ENCODE data around the gene SYNJ2. TPM values are rescaled to one million over a fixed set of nuclear protein-coding genes. Genes with fewer than 3 reads are reported as not detected.

SYNJ2 gene
- total RNA-seq, 1 experiment from 2014 or later: 45.0 TPM

DNA sequence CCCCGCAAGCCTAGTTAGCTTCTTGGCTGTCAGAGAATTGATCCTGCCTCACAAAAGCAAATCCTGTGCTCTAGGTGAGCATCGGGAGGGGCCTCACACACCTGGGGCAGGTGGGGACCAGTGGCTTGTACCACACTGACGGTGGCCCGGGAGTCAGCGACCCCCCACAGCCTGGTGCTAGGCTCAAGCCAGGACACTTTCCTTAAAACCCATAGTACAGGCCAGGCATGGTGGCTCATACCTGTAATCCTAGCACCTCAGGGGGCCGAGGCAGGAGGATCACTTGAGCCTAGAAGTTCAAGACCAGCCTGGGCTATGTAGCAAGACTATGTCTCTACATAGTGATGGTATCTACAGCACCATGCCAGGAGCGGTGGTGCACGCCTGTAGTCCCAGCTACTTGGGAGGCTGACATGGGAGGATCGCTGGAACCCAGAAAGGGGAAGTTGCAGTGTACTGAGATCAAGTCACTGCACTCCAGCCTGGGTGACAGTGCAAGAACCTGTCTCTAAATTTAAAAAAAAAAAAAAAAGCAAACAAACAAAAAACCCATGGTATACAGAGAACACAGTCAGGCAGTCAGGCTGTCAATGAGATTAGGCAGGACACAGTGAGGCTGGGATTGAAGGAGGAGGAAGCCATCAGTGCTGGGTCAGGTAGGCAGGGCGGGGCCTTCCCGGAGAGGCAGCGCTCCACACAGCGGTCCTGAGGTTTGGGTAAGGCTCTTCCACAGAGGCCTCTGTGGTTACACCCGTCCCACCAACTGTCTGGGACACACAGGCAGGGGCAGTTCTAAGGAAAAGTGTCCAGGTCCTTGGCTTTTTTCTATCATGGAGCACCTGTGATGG is 41.3 kb downstream of the SYNJ2 start:
- BruUV-seq (replicated peaks): no TSS peak
- POLR2A ChIA-PET: no interaction called here
- Histone ChIP-seq H3K4me3 (ENCODE audit: low read depth, low read length) (no peak overlapping the region), H3K4me1 (peaks cover 10% of the 10 kb centered on the region), H3K36me3 (ENCODE audit: control insufficient read depth, insufficient read depth, low read length) (peaks cover 1% of the 10 kb centered on the region; the same call in 1 of the 2 replicates), H3K27me3 (replicated peaks; ENCODE audit: control insufficient read depth, insufficient read depth, low read length) (no peaks in the 10 kb centered on the region), H3K9me3 (no peaks in the 10 kb centered on the region)
- TF ChIP-seq CTCF (IDR thresholded peaks at IDR 0.05; ENCODE audit: insufficient read depth in 1 of 2, low read depth in 1 of 2, low read length in 1 of 2, severe bottlenecking in 1 of 2, unreplicated experiment in 1 of 2): no peak
- no peaks in the 10 kb centered on the region for H3K27me3 Mint-ChIP-seq (ENCODE audit: insufficient read depth, unreplicated experiment)
- intact Hi-C loops (cut with micrococcal nuclease; ENCODE audit: unreplicated experiment): no loop called here
- no peaks in the 10 kb centered on the region for H3K9me3 Mint-ChIP-seq (ENCODE audit: unreplicated experiment)
- no peak overlapping the region for H3K4me3 Mint-ChIP-seq (ENCODE audit: unreplicated experiment)
- H3K27ac Mint-ChIP-seq (ENCODE audit: unreplicated experiment): no peak overlapping the region
- no peak for DNase-seq
- CTCF ChIA-PET: no interaction called here
- H3K36me3 Mint-ChIP-seq (ENCODE audit: insufficient read depth, unreplicated experiment): peaks cover 45% of the 10 kb centered on the region
- peaks cover 15% of the 10 kb centered on the region for H3K4me1 Mint-ChIP-seq (ENCODE audit: low read depth, unreplicated experiment)

DNA sequence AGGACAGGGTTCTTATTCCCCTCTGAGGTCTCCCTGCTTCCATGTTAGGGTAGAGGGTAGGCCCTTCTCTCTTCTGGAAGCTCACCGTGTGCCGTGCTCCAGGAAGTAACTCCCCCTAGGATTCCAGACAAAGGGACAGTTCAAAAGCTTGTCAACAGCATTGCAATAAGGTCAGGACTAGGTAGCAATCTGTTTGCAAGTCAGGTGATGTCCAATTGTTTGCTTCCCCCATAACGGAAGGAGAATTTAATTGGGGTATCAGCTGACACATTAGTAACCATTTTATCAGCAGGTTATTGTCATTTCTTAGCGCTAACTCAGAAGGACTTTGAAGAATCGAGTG is 41.9 kb downstream of the SYNJ2 start:
- H3K36me3 Mint-ChIP-seq (ENCODE audit: insufficient read depth, unreplicated experiment): peaks cover 40% of the 10 kb centered on the region
- H3K4me3 ChIP-seq (ENCODE audit: low read depth, low read length): no peak overlapping the region
- no peaks in the 10 kb centered on the region for H3K27me3 Mint-ChIP-seq (ENCODE audit: insufficient read depth, unreplicated experiment)
- no peak for TF ChIP-seq CTCF (IDR thresholded peaks at IDR 0.05; ENCODE audit: insufficient read depth in 1 of 2, low read depth in 1 of 2, low read length in 1 of 2, severe bottlenecking in 1 of 2, unreplicated experiment in 1 of 2)
- intact Hi-C loops (cut with micrococcal nuclease; ENCODE audit: unreplicated experiment): no loop called here
- H3K9me3 Mint-ChIP-seq (ENCODE audit: unreplicated experiment): no peaks in the 10 kb centered on the region
- no peaks in the 10 kb centered on the region for H3K9me3 ChIP-seq
- no peak for DNase-seq
- H3K4me1 ChIP-seq: peaks cover 10% of the 10 kb centered on the region
- CTCF ChIA-PET: no interaction called here
- peaks cover 1% of the 10 kb centered on the region; the same call in 1 of the 2 replicates for H3K36me3 ChIP-seq (ENCODE audit: control insufficient read depth, insufficient read depth, low read length)
- POLR2A ChIA-PET: no interaction called here
- H3K27me3 ChIP-seq (replicated peaks; ENCODE audit: control insufficient read depth, insufficient read depth, low read length): no peaks in the 10 kb centered on the region
- no peak overlapping the region for H3K4me3 Mint-ChIP-seq (ENCODE audit: unreplicated experiment)
- peaks cover 15% of the 10 kb centered on the region for H3K4me1 Mint-ChIP-seq (ENCODE audit: low read depth, unreplicated experiment)
- BruUV-seq (replicated peaks): no TSS peak
- H3K27ac Mint-ChIP-seq (ENCODE audit: unreplicated experiment): no peak overlapping the region

GRCh38 chr6:158024566-158025297 is 43.1 kb downstream of the SYNJ2 start:
- no peaks in the 10 kb centered on the region for H3K9me3 Mint-ChIP-seq (ENCODE audit: unreplicated experiment)
- peaks cover 34% of the 10 kb centered on the region for H3K36me3 Mint-ChIP-seq (ENCODE audit: insufficient read depth, unreplicated experiment)
- no peaks in the 10 kb centered on the region for H3K27me3 ChIP-seq (replicated peaks; ENCODE audit: control insufficient read depth, insufficient read depth, low read length)
- no peak for TF ChIP-seq CTCF (IDR thresholded peaks at IDR 0.05; ENCODE audit: insufficient read depth in 1 of 2, low read depth in 1 of 2, low read length in 1 of 2, severe bottlenecking in 1 of 2, unreplicated experiment in 1 of 2)
- intact Hi-C loops (cut with micrococcal nuclease; ENCODE audit: unreplicated experiment): no loop called here
- no peak overlapping the region for H3K4me3 ChIP-seq (ENCODE audit: low read depth, low read length)
- no peak for DNase-seq
- H3K27me3 Mint-ChIP-seq (ENCODE audit: insufficient read depth, unreplicated experiment): no peaks in the 10 kb centered on the region
- peak overlapping the region; percentile 38 for H3K27ac Mint-ChIP-seq (ENCODE audit: unreplicated experiment)
- ChIA-PET POLR2A (no interaction called here), CTCF (no interaction called here)
- H3K4me1 ChIP-seq: peaks cover 10% of the 10 kb centered on the region
- peaks cover 15% of the 10 kb centered on the region for H3K4me1 Mint-ChIP-seq (ENCODE audit: low read depth, unreplicated experiment)
- BruUV-seq (replicated peaks): no TSS peak
- H3K36me3 ChIP-seq (ENCODE audit: control insufficient read depth, insufficient read depth, low read length): peaks cover 1% of the 10 kb centered on the region; the same call in 1 of the 2 replicates
- no peak overlapping the region for H3K4me3 Mint-ChIP-seq (ENCODE audit: unreplicated experiment)
- no peaks in the 10 kb centered on the region for H3K9me3 ChIP-seq
